Head of caudate nucleus (tissue), 42 donors: ENCODE data around the gene MPC1.
A peak's percentile ranks its signal among the peaks of the same experiment; 100 is the strongest.
"Not testable (repeated sequence)": the region's sequence is repeated elsewhere in the genome, so short reads cannot be mapped to it uniquely, and the experiment has no call there.

ENCODE experiments used
- DNase-seq, 42 donors: peaks; one replicate each; pipeline versions ENCODE4 v3.0.0 to v3.0.0-alpha.2; 2020 to 2021; ENCODE audit warnings: mixed read lengths in 7 of 42
- intact Hi-C: fragments of 100-400 bp; cut with DNase I; formaldehyde crosslinking; loops from one replicate; pipeline ENCODE4 v1.15.0; 2022

The MPC1 gene

GRCh38 chr6:166387098-166387497 is 4.4 kb upstream of the MPC1 start:
- intact Hi-C loops: loop anchor here (5.0 kb wide), 1 partner anchor 115 kb away; no protein-coding TSS in a partner anchor

GRCh38 chr6:166386111-166386510 is 3.4 kb upstream of the MPC1 start:
- intact Hi-C loops: loop anchor here (5.0 kb wide), 1 partner anchor 114 kb away; no protein-coding TSS in a partner anchor
- DNase-seq: no peak

More at GRCh38 chr6:166387098-166387497, 4.4 kb upstream of the MPC1 start:
- DNase-seq: not testable (repeated sequence)

GRCh38 chr6:166383802-166384363 is 1.1 kb upstream of the MPC1 start:
- intact Hi-C loops: loop anchor here (5.0 kb wide), 1 partner anchor 42 kb away; the partner anchor contains the start of gene SFT2D1

GRCh38 chr6:166382500-166382932 is 224 bp downstream of the MPC1 start:
- DNase-seq: peak in 11 of 42 donors; percentile 6 to 54 (median 26)
- intact Hi-C loops: loop anchor here (5.0 kb wide), 1 partner anchor 40 kb away; the partner anchor contains the start of gene SFT2D1

More at GRCh38 chr6:166383802-166384363, 1.1 kb upstream of the MPC1 start:
- peak in 2 of 42 donors; percentile 23 to 54 for DNase-seq

- peak; percentile 34 to 88 (median 74) for DNase-seq
- intact Hi-C loops: loop anchor here (5.0 kb wide), 1 partner anchor 40 kb away; the partner anchor contains the start of gene SFT2D1
These were observed 824 bp downstream of the MPC1 start for GRCh38 chr6:166381733-166382499.

- intact Hi-C loops: loop anchor here (5.0 kb wide), 1 partner anchor 39 kb away; the partner anchor contains the start of gene SFT2D1
- DNase-seq: no peak
These were observed 1.4 kb downstream of the MPC1 start for GRCh38 chr6:166381381-166381732.

- intact Hi-C loops: loop anchor here (5.0 kb wide), 1 partner anchor 37 kb away; the partner anchor contains the start of gene SFT2D1
- DNase-seq: no peak
These were observed 2.9 kb downstream of the MPC1 start for GRCh38 chr6:166379800-166380199.

- DNase-seq: no peak
- intact Hi-C loops: no loop called here
These were observed 3.6 kb downstream of the MPC1 start for GRCh38 chr6:166379103-166379586.

GRCh38 chr6:166377721-166378120 is 5.0 kb downstream of the MPC1 start:
- intact Hi-C loops: no loop called here
- no peak for DNase-seq

GRCh38 chr6:166375013-166375412 is 7.7 kb downstream of the MPC1 start:
- intact Hi-C loops: no loop called here
- DNase-seq: no peak

GRCh38 chr6:166370489-166370888 is 12.3 kb downstream of the MPC1 start:
- intact Hi-C loops: no loop called here
- DNase-seq: no peak

- intact Hi-C loops: no loop called here
- DNase-seq: no peak
These were observed 13.0 kb downstream of the MPC1 start for GRCh38 chr6:166369782-166370181.

- intact Hi-C loops: no loop called here
- DNase-seq: no peak
These were observed 15.8 kb downstream of the MPC1 start for GRCh38 chr6:166366921-166367320.

- intact Hi-C loops: loop anchor here (2.0 kb wide), 1 partner anchor 19 kb away; no protein-coding TSS in a partner anchor
- no peak for DNase-seq
These were observed 16.9 kb downstream of the MPC1 start for GRCh38 chr6:166365806-166366205.

GRCh38 chr6:166365221-166365620 is 17.5 kb downstream of the MPC1 start:
- peak in 17 of 42 donors; percentile 27 to 76 (median 48) for DNase-seq
- intact Hi-C loops: loop anchor here (2.0 kb wide), 1 partner anchor 18 kb away; no protein-coding TSS in a partner anchor

GRCh38 chr6:166364456-166364855 is 18.3 kb downstream of the MPC1 start:
- DNase-seq: peak in 1 of 42 donors; percentile 35

GRCh38 chr6:166362427-166362826 is 20.3 kb downstream of the MPC1 start:
- intact Hi-C loops, DNase-seq: not testable (repeated sequence)

More at GRCh38 chr6:166364456-166364855, 18.3 kb downstream of the MPC1 start:
- intact Hi-C loops: loop anchor here (2.0 kb wide), 1 partner anchor 18 kb away; no protein-coding TSS in a partner anchor

- DNase-seq: peak in 6 of 42 donors; percentile 19 to 52 (median 34)
- intact Hi-C loops: no loop called here
These were observed 21.7 kb downstream of the MPC1 start for GRCh38 chr6:166361077-166361429.

- intact Hi-C loops: no loop called here
- DNase-seq: no peak
These were observed 22.3 kb downstream of the MPC1 start for GRCh38 chr6:166360243-166361076.
